ENCODE measurements around the gene CD320.
"Not testable (repeated sequence)": the region's sequence is repeated elsewhere in the genome, so short reads cannot be mapped to it uniquely, and the experiment has no call there.

The CD320 gene

GRCh38 chr19:8342684-8343482 is 34.7 kb upstream of the CD320 start, which contains the start of gene KANK3:
TSS of gene KANK3 (minus strand) at chr19:8343262. CDS start at chr19:8337828, 5,434 bp downstream.
- H3K36me3 ChIP-seq (ENCODE audit: control insufficient read depth in 1 of 2, insufficient read depth in 2 of 2, low read depth in 1 of 2, low read length in 2 of 2): no peaks in the 10 kb centered on the region
- H3K14ac ChIP-seq (ENCODE audit: low read length in 2 of 2): no peak within 1 kb of the TSS
- H3K4ac ChIP-seq (ENCODE audit: low read depth in 1 of 2, low read length in 2 of 2): peak within 1 kb of the TSS in 1 of 2 experiments; percentile 61
- WGBS: 8% methylated on average over 54 of the region's 65 CpGs
- no peak within 1 kb of the TSS for H2BK15ac ChIP-seq (ENCODE audit: low read depth, poor library complexity, severe bottlenecking)
- peak within 1 kb of the TSS; percentile 47 to 66 for H3K4me3 ChIP-seq (ENCODE audit: insufficient read depth in 1 of 2, low read depth in 1 of 2, low read length in 2 of 2)
- peak within 1 kb of the TSS; percentile 13 to 41 for H3K18ac ChIP-seq (ENCODE audit: low read depth in 1 of 2, low read length in 2 of 2)
- H2BK120ac ChIP-seq (ENCODE audit: low read depth, low read length): no peak within 1 kb of the TSS
- no peak within 1 kb of the TSS for H2BK5ac ChIP-seq (ENCODE audit: low read depth, low read length, poor library complexity, severe bottlenecking)
- peak within 1 kb of the TSS in 1 of 2 experiments; percentile 84 for H2BK12ac ChIP-seq (ENCODE audit: low read length in 2 of 2)
- peak; percentile 95 for DNase-seq
- no peak within 1 kb of the TSS for H3K9ac ChIP-seq (ENCODE audit: low read length)
- peak within 1 kb of the TSS; percentile 71 for H3K4me2 ChIP-seq (ENCODE audit: low read length, poor library complexity, severe bottlenecking)
- peak within 1 kb of the TSS; percentile 12 for H4K91ac ChIP-seq (ENCODE audit: low read length)
- H3K79me1 ChIP-seq (replicated peaks; ENCODE audit: low read length, poor library complexity, severe bottlenecking): no peaks in the 10 kb centered on the region
- peaks cover 18% of the 10 kb centered on the region for H3K4me1 ChIP-seq (ENCODE audit: control insufficient read depth, insufficient read depth, low read depth, low read length)
- no peak within 1 kb of the TSS for H3K23ac ChIP-seq (ENCODE audit: low read length in 2 of 2)
- H4K8ac ChIP-seq (ENCODE audit: low read length): peak within 1 kb of the TSS; percentile 77
- peaks cover 21 to 45% of the 10 kb centered on the region in 2 experiments for H3K27me3 ChIP-seq (ENCODE audit: control insufficient read depth in 1 of 2, insufficient read depth in 1 of 2, low read length in 2 of 2)
- H3K27ac ChIP-seq (ENCODE audit: low read length, poor library complexity, severe bottlenecking): no peak within 1 kb of the TSS
- H2AK5ac ChIP-seq (ENCODE audit: low read length, severe bottlenecking): no peak within 1 kb of the TSS
- H3K9me3 ChIP-seq (ENCODE audit: control insufficient read depth, low read length): no peaks in the 10 kb centered on the region
- H2AFZ ChIP-seq (ENCODE audit: low read depth, low read length): peak within 1 kb of the TSS; percentile 85

GRCh38 chr19:8342316-8342683 is 34.1 kb upstream of the CD320 start:
- no peaks in the 10 kb centered on the region for H3K36me3 ChIP-seq (ENCODE audit: control insufficient read depth in 1 of 2, insufficient read depth in 2 of 2, low read depth in 1 of 2, low read length in 2 of 2)
- WGBS: 51% methylated on average over 14 of the region's 14 CpGs
- no peak overlapping the region for H3K27ac ChIP-seq (ENCODE audit: low read length, poor library complexity, severe bottlenecking)
- no peak overlapping the region for H3K23ac ChIP-seq (ENCODE audit: low read length in 2 of 2)
- H4K8ac ChIP-seq (ENCODE audit: low read length): no peak overlapping the region
- H4K91ac ChIP-seq (ENCODE audit: low read length): no peak overlapping the region
- peaks cover 21 to 51% of the 10 kb centered on the region in 2 experiments for H3K27me3 ChIP-seq (ENCODE audit: control insufficient read depth in 1 of 2, insufficient read depth in 1 of 2, low read length in 2 of 2)
- H3K4me1 ChIP-seq (ENCODE audit: control insufficient read depth, insufficient read depth, low read depth, low read length): peaks cover 16% of the 10 kb centered on the region
- H2BK12ac ChIP-seq (ENCODE audit: low read length in 2 of 2): peak overlapping the region in 1 of 2 experiments; percentile 29
- H2AFZ ChIP-seq (ENCODE audit: low read depth, low read length): no peak overlapping the region
- H3K79me1 ChIP-seq (replicated peaks; ENCODE audit: low read length, poor library complexity, severe bottlenecking): no peaks in the 10 kb centered on the region
- no peak overlapping the region for H2AK5ac ChIP-seq (ENCODE audit: low read length, severe bottlenecking)
- no peak overlapping the region for H3K14ac ChIP-seq (ENCODE audit: low read length in 2 of 2)
- no peak overlapping the region for H3K4me2 ChIP-seq (ENCODE audit: low read length, poor library complexity, severe bottlenecking)
- no peak overlapping the region for H2BK5ac ChIP-seq (ENCODE audit: low read depth, low read length, poor library complexity, severe bottlenecking)
- no peak overlapping the region for H3K4me3 ChIP-seq (ENCODE audit: insufficient read depth in 1 of 2, low read depth in 1 of 2, low read length in 2 of 2)
- no peak overlapping the region for H3K9ac ChIP-seq (ENCODE audit: low read length)
- no peak overlapping the region for H2BK15ac ChIP-seq (ENCODE audit: low read depth, poor library complexity, severe bottlenecking)
- no peak overlapping the region for H2BK120ac ChIP-seq (ENCODE audit: low read depth, low read length)
- H3K18ac ChIP-seq (ENCODE audit: low read depth in 1 of 2, low read length in 2 of 2): no peak overlapping the region
- no peaks in the 10 kb centered on the region for H3K9me3 ChIP-seq (ENCODE audit: control insufficient read depth, low read length)
- DNase-seq: no peak
- H3K4ac ChIP-seq (ENCODE audit: low read depth in 1 of 2, low read length in 2 of 2): no peak overlapping the region

GRCh38 chr19:8341504-8341903 is 33.3 kb upstream of the CD320 start:
- not testable (repeated sequence) for DNase-seq
- peaks cover 21 to 55% of the 10 kb centered on the region in 2 experiments for H3K27me3 ChIP-seq (ENCODE audit: control insufficient read depth in 1 of 2, insufficient read depth in 1 of 2, low read length in 2 of 2)

GRCh38 chr19:8340341-8341096 is 32.4 kb upstream of the CD320 start:
- no peaks in the 10 kb centered on the region for H3K79me1 ChIP-seq (replicated peaks; ENCODE audit: low read length, poor library complexity, severe bottlenecking)
- WGBS: 15% methylated on average over 15 of the region's 15 CpGs
- no peak overlapping the region for H2BK12ac ChIP-seq (ENCODE audit: low read length in 2 of 2)
- H4K91ac ChIP-seq (ENCODE audit: low read length): no peak overlapping the region
- no peak overlapping the region for H3K4ac ChIP-seq (ENCODE audit: low read depth in 1 of 2, low read length in 2 of 2)
- H4K8ac ChIP-seq (ENCODE audit: low read length): no peak overlapping the region
- no peak overlapping the region for H2BK15ac ChIP-seq (ENCODE audit: low read depth, poor library complexity, severe bottlenecking)
- peaks cover 17% of the 10 kb centered on the region for H3K4me1 ChIP-seq (ENCODE audit: control insufficient read depth, insufficient read depth, low read depth, low read length)
- no peak overlapping the region for H2AFZ ChIP-seq (ENCODE audit: low read depth, low read length)
- no peak overlapping the region for H2BK5ac ChIP-seq (ENCODE audit: low read depth, low read length, poor library complexity, severe bottlenecking)
- DNase-seq: peak; percentile 49
- no peak overlapping the region for H3K4me2 ChIP-seq (ENCODE audit: low read length, poor library complexity, severe bottlenecking)
- no peak overlapping the region for H3K4me3 ChIP-seq (ENCODE audit: insufficient read depth in 1 of 2, low read depth in 1 of 2, low read length in 2 of 2)
- H2AK5ac ChIP-seq (ENCODE audit: low read length, severe bottlenecking): no peak overlapping the region
- H3K27me3 ChIP-seq (ENCODE audit: control insufficient read depth in 1 of 2, insufficient read depth in 1 of 2, low read length in 2 of 2): peaks cover 27 to 65% of the 10 kb centered on the region in 2 experiments
- no peaks in the 10 kb centered on the region for H3K9me3 ChIP-seq (ENCODE audit: control insufficient read depth, low read length)
- no peaks in the 10 kb centered on the region for H3K36me3 ChIP-seq (ENCODE audit: control insufficient read depth in 1 of 2, insufficient read depth in 2 of 2, low read depth in 1 of 2, low read length in 2 of 2)
- H3K18ac ChIP-seq (ENCODE audit: low read depth in 1 of 2, low read length in 2 of 2): no peak overlapping the region
- no peak overlapping the region for H3K23ac ChIP-seq (ENCODE audit: low read length in 2 of 2)
- H2BK120ac ChIP-seq (ENCODE audit: low read depth, low read length): no peak overlapping the region
- H3K27ac ChIP-seq (ENCODE audit: low read length, poor library complexity, severe bottlenecking): no peak overlapping the region
- no peak overlapping the region for H3K14ac ChIP-seq (ENCODE audit: low read length in 2 of 2)
- no peak overlapping the region for H3K9ac ChIP-seq (ENCODE audit: low read length)

More at GRCh38 chr19:8341504-8341903, 33.3 kb upstream of the CD320 start:
- H3K36me3 ChIP-seq (ENCODE audit: control insufficient read depth in 1 of 2, insufficient read depth in 2 of 2, low read depth in 1 of 2, low read length in 2 of 2); H2BK15ac ChIP-seq (ENCODE audit: low read depth, poor library complexity, severe bottlenecking); H3K4me2 ChIP-seq (ENCODE audit: low read length, poor library complexity, severe bottlenecking); H2BK12ac ChIP-seq (ENCODE audit: low read length in 2 of 2); H4K8ac ChIP-seq (ENCODE audit: low read length); H4K91ac ChIP-seq (ENCODE audit: low read length); H3K79me1 ChIP-seq (replicated peaks; ENCODE audit: low read length, poor library complexity, severe bottlenecking); H3K27ac ChIP-seq (ENCODE audit: low read length, poor library complexity, severe bottlenecking); H3K23ac ChIP-seq (ENCODE audit: low read length in 2 of 2); H2BK120ac ChIP-seq (ENCODE audit: low read depth, low read length); H3K4ac ChIP-seq (ENCODE audit: low read depth in 1 of 2, low read length in 2 of 2); H3K18ac ChIP-seq (ENCODE audit: low read depth in 1 of 2, low read length in 2 of 2); H2AFZ ChIP-seq (ENCODE audit: low read depth, low read length); H3K4me3 ChIP-seq (ENCODE audit: insufficient read depth in 1 of 2, low read depth in 1 of 2, low read length in 2 of 2); H2AK5ac ChIP-seq (ENCODE audit: low read length, severe bottlenecking); H3K14ac ChIP-seq (ENCODE audit: low read length in 2 of 2); H3K9ac ChIP-seq (ENCODE audit: low read length); H2BK5ac ChIP-seq (ENCODE audit: low read depth, low read length, poor library complexity, severe bottlenecking); H3K9me3 ChIP-seq (ENCODE audit: control insufficient read depth, low read length): not testable (repeated sequence)
- WGBS: 100% methylated on average over 4 of the region's 4 CpGs
- H3K4me1 ChIP-seq (ENCODE audit: control insufficient read depth, insufficient read depth, low read depth, low read length): peaks cover 16% of the 10 kb centered on the region
